ENCODE measurements around the gene PNRC2. TPM values are rescaled to one million over a fixed set of nuclear protein-coding genes. Genes with fewer than 3 reads are reported as not detected.
"Not testable (repeated sequence)": the region's sequence is repeated elsewhere in the genome, so short reads cannot be mapped to it uniquely, and the experiment has no call there.

The PNRC2 gene
- total and polyA plus RNA-seq, 11 donors = 64.1 to 137 (median 80.5) TPM

DNA sequence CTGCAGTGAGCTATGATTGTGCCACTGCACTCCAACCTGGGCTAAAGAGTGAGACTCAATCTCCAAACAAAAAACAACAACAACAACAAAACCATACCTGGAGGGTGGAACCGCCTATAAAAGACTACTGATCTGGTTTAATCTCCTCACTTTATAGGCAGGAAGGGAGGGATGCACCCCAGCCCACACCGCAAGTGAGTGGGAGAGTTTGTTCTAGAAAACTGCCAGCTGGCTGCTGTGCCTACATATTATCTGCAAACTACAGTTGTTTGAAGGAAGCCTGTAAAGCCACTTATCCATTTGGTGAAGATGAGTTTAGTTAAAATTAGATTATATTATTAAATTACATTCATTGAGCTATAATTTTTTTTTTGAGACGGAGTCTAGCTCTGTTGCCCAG is 29.6 kb downstream of the PNRC2 start:
- no peaks in the 10 kb centered on the region for H3K36me3 ChIP-seq
- H3K4me1 ChIP-seq = peaks cover 0 to 7% (median 0%) of the 10 kb centered on the region in 12 donors
- DNase-seq = no peak
- TF ChIP-seq POLR2A (IDR thresholded peaks at IDR 0.05) = no peak
- TF ChIP-seq, protein P1, sequence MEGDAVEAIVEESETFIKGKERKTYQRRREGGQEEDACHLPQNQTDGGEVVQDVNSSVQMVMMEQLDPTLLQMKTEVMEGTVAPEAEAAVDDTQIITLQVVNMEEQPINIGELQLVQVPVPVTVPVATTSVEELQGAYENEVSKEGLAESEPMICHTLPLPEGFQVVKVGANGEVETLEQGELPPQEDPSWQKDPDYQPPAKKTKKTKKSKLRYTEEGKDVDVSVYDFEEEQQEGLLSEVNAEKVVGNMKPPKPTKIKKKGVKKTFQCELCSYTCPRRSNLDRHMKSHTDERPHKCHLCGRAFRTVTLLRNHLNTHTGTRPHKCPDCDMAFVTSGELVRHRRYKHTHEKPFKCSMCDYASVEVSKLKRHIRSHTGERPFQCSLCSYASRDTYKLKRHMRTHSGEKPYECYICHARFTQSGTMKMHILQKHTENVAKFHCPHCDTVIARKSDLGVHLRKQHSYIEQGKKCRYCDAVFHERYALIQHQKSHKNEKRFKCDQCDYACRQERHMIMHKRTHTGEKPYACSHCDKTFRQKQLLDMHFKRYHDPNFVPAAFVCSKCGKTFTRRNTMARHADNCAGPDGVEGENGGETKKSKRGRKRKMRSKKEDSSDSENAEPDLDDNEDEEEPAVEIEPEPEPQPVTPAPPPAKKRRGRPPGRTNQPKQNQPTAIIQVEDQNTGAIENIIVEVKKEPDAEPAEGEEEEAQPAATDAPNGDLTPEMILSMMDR (IDR thresholded peaks at IDR 0.05) = no peak
- WGBS, 4 donors = 56 to 77% (median 61%) methylated on average over 3 of the region's 3 CpGs
- H3K27me3 ChIP-seq = no peaks in the 10 kb centered on the region
- no peak for ATAC-seq
- intact Hi-C loops (cut with DNase I) = no loop called here
- H3K27ac ChIP-seq = no peak overlapping the region
- no peaks in the 10 kb centered on the region for H3K9me3 ChIP-seq
- H3K4me3 ChIP-seq = no peak overlapping the region

GRCh38 chr1:23992011-23992410 is 32.4 kb downstream of the PNRC2 start:
- H3K27me3 ChIP-seq; H3K4me1 ChIP-seq; H3K36me3 ChIP-seq; H3K4me3 ChIP-seq; H3K27ac ChIP-seq; ATAC-seq; H3K9me3 ChIP-seq; DNase-seq; intact Hi-C loops (cut with DNase I): not testable (repeated sequence)
- 84 to 89% (median 86%) methylated on average over 13 of the region's 13 CpGs for WGBS, 4 donors

- Histone ChIP-seq H3K27me3 (no peaks in the 10 kb centered on the region), H3K27ac (no peak overlapping the region), H3K4me1 (peaks cover 0 to 2% (median 0%) of the 10 kb centered on the region in 12 donors), H3K4me3 (no peak overlapping the region), H3K36me3 (no peaks in the 10 kb centered on the region), H3K9me3 (no peaks in the 10 kb centered on the region)
- 83 to 88% (median 87%) methylated on average over 13 of the region's 13 CpGs for WGBS, 4 donors
- no peak for ATAC-seq
- DNase-seq = no peak
- intact Hi-C loops (cut with DNase I) = no loop called here
- TF ChIP-seq POLR2A (IDR thresholded peaks at IDR 0.05) = no peak
- TF ChIP-seq, protein P1 (IDR thresholded peaks at IDR 0.05) = no peak
Observed at GRCh38 chr1:23995431-23995837, 35.8 kb downstream of the PNRC2 start.

- intact Hi-C loops (cut with DNase I) = no loop called here
- DNase-seq = no peak
- no peak for ATAC-seq
- Histone ChIP-seq H3K27ac (no peak overlapping the region), H3K36me3 (no peaks in the 10 kb centered on the region), H3K9me3 (no peaks in the 10 kb centered on the region), H3K4me3 (no peak overlapping the region), H3K27me3 (no peaks in the 10 kb centered on the region), H3K4me1 (peaks cover 0 to 2% (median 0%) of the 10 kb centered on the region in 12 donors)
- 88 to 96% (median 92%) methylated on average over 10 of the region's 10 CpGs for whole genome bisulfite sequencing, 4 donors
- no peak for TF ChIP-seq POLR2A (IDR thresholded peaks at IDR 0.05)
- TF ChIP-seq, protein P1 (IDR thresholded peaks at IDR 0.05) = no peak
Observed at GRCh38 chr1:23996700-23997229, 37.1 kb downstream of the PNRC2 start.

- Histone ChIP-seq H3K4me3 (no peak overlapping the region), H3K27ac (no peak overlapping the region), H3K36me3 (no peaks in the 10 kb centered on the region), H3K4me1 (peaks cover 0 to 2% (median 0%) of the 10 kb centered on the region in 12 donors), H3K9me3 (no peaks in the 10 kb centered on the region), H3K27me3 (no peaks in the 10 kb centered on the region)
- WGBS, 4 donors = 69 to 94% (median 85%) methylated on average over 1 of the region's 1 CpG
- ATAC-seq (no peak), DNase-seq (no peak)
- intact Hi-C loops (cut with DNase I) = no loop called here
- TF ChIP-seq, protein P1 (IDR thresholded peaks at IDR 0.05) = no peak
- no peak for TF ChIP-seq POLR2A (IDR thresholded peaks at IDR 0.05)
Observed at GRCh38 chr1:23997812-23998211, 38.2 kb downstream of the PNRC2 start.
